ENCODE measurements around the gene NR2C2AP. TPM values are rescaled to one million over a fixed set of nuclear protein-coding genes. Genes with fewer than 3 reads are reported as not detected.

Gene NR2C2AP
- total and polyA plus RNA-seq, 8 donors = 6.8 to 19.1 (median 9.2) TPM

DNA sequence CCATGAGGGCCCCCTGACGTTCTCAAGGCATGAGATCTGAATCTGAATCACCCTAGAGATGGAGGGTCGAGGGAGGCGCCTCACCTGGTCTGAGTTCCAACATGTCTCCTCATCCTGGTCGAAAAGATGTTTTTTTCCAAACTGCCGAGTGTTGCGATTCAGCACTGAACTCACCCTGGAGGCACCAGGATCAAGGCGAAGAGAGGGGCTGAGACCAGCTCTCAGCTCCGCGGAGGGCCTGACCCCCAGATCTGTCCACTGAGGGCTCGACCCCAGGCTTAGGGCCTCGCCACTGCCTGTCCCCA is 555 bp downstream of the NR2C2AP start:
- 4 to 5% methylated on average over 11 of the region's 11 CpGs for WGBS, 2 donors
- Histone ChIP-seq H3K9me3 (no peaks in the 10 kb centered on the region), H3K36me3 (no peaks in the 10 kb centered on the region), H3K27ac (peak overlapping the region; percentile 14 to 65 (median 51)), H3K4me1 (peaks cover 0 to 7% (median 5%) of the 10 kb centered on the region in 3 donors), H3K27me3 (no peaks in the 10 kb centered on the region), H3K4me3 (peak overlapping the region; percentile 51 to 73 (median 58))
- no peak for ATAC-seq
- DNase-seq = peak in 1 of 6 donors; percentile 24
- TF ChIP-seq, protein P1, sequence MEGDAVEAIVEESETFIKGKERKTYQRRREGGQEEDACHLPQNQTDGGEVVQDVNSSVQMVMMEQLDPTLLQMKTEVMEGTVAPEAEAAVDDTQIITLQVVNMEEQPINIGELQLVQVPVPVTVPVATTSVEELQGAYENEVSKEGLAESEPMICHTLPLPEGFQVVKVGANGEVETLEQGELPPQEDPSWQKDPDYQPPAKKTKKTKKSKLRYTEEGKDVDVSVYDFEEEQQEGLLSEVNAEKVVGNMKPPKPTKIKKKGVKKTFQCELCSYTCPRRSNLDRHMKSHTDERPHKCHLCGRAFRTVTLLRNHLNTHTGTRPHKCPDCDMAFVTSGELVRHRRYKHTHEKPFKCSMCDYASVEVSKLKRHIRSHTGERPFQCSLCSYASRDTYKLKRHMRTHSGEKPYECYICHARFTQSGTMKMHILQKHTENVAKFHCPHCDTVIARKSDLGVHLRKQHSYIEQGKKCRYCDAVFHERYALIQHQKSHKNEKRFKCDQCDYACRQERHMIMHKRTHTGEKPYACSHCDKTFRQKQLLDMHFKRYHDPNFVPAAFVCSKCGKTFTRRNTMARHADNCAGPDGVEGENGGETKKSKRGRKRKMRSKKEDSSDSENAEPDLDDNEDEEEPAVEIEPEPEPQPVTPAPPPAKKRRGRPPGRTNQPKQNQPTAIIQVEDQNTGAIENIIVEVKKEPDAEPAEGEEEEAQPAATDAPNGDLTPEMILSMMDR (IDR thresholded peaks at IDR 0.05) = no peak
- intact Hi-C loops (cut with DNase I) = no loop called here
- no peak for FAIRE-seq

DNA sequence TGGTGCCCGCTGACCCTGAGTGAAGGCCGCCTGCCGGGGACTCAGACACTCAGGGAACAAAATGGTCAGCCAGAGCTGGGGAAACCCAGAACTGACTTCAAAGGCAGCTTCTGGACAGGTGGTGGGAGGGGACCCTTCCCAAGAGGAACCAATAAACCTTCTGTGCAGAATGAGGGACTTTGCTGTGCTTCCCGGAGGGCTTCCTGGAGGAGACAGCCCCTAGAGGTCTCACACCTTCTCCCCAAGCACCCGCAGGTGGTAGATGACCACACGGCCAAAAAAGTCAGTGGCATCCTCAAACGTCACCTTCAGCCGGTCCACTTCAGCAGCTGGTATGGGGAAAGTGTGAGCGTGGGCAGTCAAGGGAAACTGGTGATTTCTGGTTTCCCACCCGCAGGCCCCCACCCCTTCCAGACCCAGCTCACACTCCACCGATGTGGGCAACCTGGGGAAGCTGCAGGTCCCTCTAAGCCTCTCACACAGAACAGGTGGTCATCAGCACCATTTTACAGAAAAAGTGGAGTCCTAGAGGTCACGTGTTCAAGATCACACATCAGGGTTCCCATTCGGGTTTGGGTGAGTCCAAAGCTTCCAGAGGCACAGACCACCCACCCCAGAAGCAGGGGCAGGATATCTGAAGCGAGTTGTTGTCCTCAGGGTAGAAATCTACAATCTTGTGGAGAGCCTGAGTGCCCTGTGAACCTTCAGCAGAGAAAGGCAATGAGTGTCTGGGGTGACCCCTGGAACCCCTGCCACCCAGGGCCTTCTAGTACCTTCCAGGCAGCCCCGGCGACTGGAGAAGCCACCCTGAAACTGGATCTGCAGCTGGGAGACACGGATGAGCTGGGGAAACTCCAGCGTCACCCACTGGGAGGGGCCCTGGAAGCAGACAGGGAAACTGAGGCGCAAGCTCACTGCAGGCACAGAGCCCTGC is 1.2 kb downstream of the NR2C2AP start:
- H3K4me1 ChIP-seq = peaks cover 0 to 7% (median 5%) of the 10 kb centered on the region in 3 donors
- TF ChIP-seq, protein P1 (IDR thresholded peaks at IDR 0.05) = no peak
- H3K9me3 ChIP-seq = no peaks in the 10 kb centered on the region
- H3K27ac ChIP-seq = no peak overlapping the region
- no peaks in the 10 kb centered on the region for H3K36me3 ChIP-seq
- peak overlapping the region; percentile 51 to 73 (median 58) for H3K4me3 ChIP-seq
- whole genome bisulfite sequencing, 2 donors = 73 to 78% methylated on average over 19 of the region's 19 CpGs
- intact Hi-C loops (cut with DNase I) = no loop called here
- DNase-seq = no peak
- no peaks in the 10 kb centered on the region for H3K27me3 ChIP-seq
- FAIRE-seq = no peak
- ATAC-seq = no peak

DNA sequence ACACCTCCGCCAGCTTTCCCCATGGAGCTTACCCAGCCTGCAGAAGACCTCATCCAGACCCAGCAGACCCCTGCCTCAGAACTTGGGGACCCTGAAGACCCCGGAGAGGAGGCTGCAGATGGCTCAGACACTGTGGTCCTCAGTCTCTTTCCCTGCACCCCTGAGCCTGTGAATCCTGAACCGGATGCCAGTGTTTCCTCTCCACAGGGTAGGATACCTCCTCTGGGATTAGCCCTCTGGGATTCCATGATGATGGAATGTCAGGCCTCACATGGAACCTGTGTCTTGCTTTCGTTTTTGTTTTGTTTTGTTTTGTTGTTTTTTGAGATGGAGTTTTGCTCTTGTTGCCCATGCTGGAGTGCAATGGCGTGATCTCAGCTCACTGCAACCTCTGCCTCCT is 9.3 kb downstream of the NR2C2AP start:
- WGBS, 2 donors = 73 to 84% methylated on average over 5 of the region's 5 CpGs
- TF ChIP-seq, protein P1 (IDR thresholded peaks at IDR 0.05) = no peak
- ATAC-seq = no peak
- DNase-seq = no peak
- Histone ChIP-seq H3K4me3 (no peak overlapping the region), H3K4me1 (peaks cover 11 to 20% (median 18%) of the 10 kb centered on the region in 3 donors), H3K36me3 (no peaks in the 10 kb centered on the region), H3K27ac (no peak overlapping the region), H3K27me3 (no peaks in the 10 kb centered on the region), H3K9me3 (no peaks in the 10 kb centered on the region)
- intact Hi-C loops (cut with DNase I) = no loop called here
- no peak for FAIRE-seq

DNA sequence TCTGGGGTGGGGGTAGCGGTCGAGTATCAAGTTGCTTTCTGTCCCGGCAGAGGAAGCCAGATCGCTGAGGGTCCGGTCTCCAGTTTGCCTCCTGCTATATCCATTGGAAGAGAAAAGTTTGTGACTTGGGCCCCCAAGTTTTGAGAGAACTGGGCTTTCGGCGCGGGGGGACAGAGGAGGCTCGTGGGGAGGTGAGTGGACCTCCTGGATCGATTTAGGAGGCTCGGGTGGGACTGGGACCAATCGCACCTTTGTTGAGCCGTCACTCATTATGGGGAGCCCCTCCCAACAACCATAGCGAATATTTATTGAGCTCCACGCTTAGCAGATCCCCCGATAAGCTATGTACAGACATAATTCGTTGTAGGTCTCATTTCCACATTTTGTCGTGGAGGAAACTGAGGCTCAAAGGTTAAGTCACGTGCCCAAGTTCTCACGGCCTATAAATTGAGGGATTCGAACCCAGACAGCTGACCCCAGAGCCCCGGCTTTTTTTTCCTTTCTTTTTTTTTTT is 10.2 kb downstream of the NR2C2AP start:
- peaks cover 11 to 20% (median 18%) of the 10 kb centered on the region in 3 donors for H3K4me1 ChIP-seq
- intact Hi-C loops (cut with DNase I) = no loop called here

More for the DNA sequence above, 10.2 kb downstream of the NR2C2AP start:
- TF ChIP-seq, protein P1 (IDR thresholded peaks at IDR 0.05) = no peak
- no peak for FAIRE-seq
- 0 to 1% methylated on average over 22 of the region's 22 CpGs for WGBS, 2 donors
- no peak for ATAC-seq
- Histone ChIP-seq H3K27me3 (no peaks in the 10 kb centered on the region), H3K9me3 (no peaks in the 10 kb centered on the region), H3K27ac (peak overlapping the region; percentile 24 to 100 (median 99)), H3K4me3 (peak overlapping the region; percentile 48 to 93 (median 80)), H3K36me3 (no peaks in the 10 kb centered on the region)
- DNase-seq = no peak

All from pancreas (tissue), 10 donors.